GM23338 (cell line): Measurements from ENCODE around the gene ZNF277. TPM values are rescaled to one million over a fixed set of nuclear protein-coding genes. Genes with fewer than 3 reads are reported as not detected.

Experiments
- ATAC-seq: fragments of 200-7000 bp; cut with Tn5 transposase; 3 replicates; pipeline ENCODE4 v1.9.1; 2020
- DNase-seq: peaks from one replicate; pipeline ENCODE4 v3.0.0-alpha.2; 2015; ENCODE audit warnings: low spot score
- H2AFZ ChIP-seq: fragments of 200-600 bp; sonication (generic); 2 replicates; pipeline ENCODE4 v1.8.0; 2016; ENCODE audit warnings: antibody characterized with exemption, mild to moderate bottlenecking, moderate library complexity
- H3F3A ChIP-seq: fragments of 200-600 bp; sonication (generic); replicated peaks from 2 replicates; pipeline ENCODE4 v1.8.0; 2017; ENCODE audit warnings: antibody characterized with exemption, mixed run types, low read depth
- H3K27ac ChIP-seq: fragments of 200-600 bp; sonication (generic); 2 replicates; pipeline ENCODE4 v1.6.1; 2016; ENCODE audit warnings: low read depth
- H3K27me3 ChIP-seq: fragments of 200-600 bp; sonication (generic); 2 replicates; pipeline ENCODE4 v1.8.0; 2016; ENCODE audit warnings: mild to moderate bottlenecking, mixed run types, moderate library complexity; ENCODE audit not compliant: insufficient read depth
- H3K36me3 ChIP-seq: fragments of 200-600 bp; sonication (generic); 2 replicates; pipeline ENCODE4 v1.8.0; 2016; ENCODE audit warnings: mild to moderate bottlenecking; ENCODE audit not compliant: insufficient read depth
- H3K4me1 ChIP-seq: fragments of 200-600 bp; sonication (generic); 2 replicates; pipeline ENCODE4 v1.8.0; 2016; ENCODE audit warnings: mild to moderate bottlenecking, moderate library complexity; ENCODE audit not compliant: insufficient read depth
- H3K4me2 ChIP-seq: fragments of 200-600 bp; sonication (generic); 2 replicates; pipeline ENCODE4 v1.7.1; 2017; ENCODE audit warnings: mixed run types
- H3K4me3 ChIP-seq: fragments of 200-600 bp; sonication (generic); 2 replicates; pipeline ENCODE4 v1.6.1; 2016; ENCODE audit warnings: mixed run types
- H3K79me2 ChIP-seq: fragments of 200-600 bp; sonication (generic); replicated peaks from 2 replicates; pipeline ENCODE4 v1.8.0; 2017; ENCODE audit warnings: mild to moderate bottlenecking; ENCODE audit not compliant: insufficient read depth
- H3K9me2 ChIP-seq: fragments of 200-600 bp; sonication (generic); 2 replicates; pipeline ENCODE4 v1.8.0; 2017; ENCODE audit not compliant: insufficient read depth
- H4K20me1 ChIP-seq: fragments of 200-600 bp; sonication (generic); replicated peaks from 2 replicates; pipeline ENCODE4 v1.8.0; 2017; ENCODE audit warnings: mild to moderate bottlenecking; ENCODE audit not compliant: insufficient read depth
- H3K27ac Mint-ChIP-seq: 2 replicates; pipeline ENCODE4 v1.8.0; 2020; ENCODE audit warnings: inconsistent platforms, mild to moderate bottlenecking, moderate library complexity, mixed read lengths
- H3K27me3 Mint-ChIP-seq: 3 replicates; pipeline ENCODE4 v1.8.0; 2022; ENCODE audit warnings: low read depth, mild to moderate bottlenecking, moderate library complexity, mixed read lengths, inconsistent platforms; ENCODE audit not compliant: insufficient read depth, poor library complexity
- H3K36me3 Mint-ChIP-seq: 3 replicates; pipeline ENCODE4 v1.8.0; 2021; ENCODE audit warnings: low read depth, mild to moderate bottlenecking, inconsistent platforms, moderate library complexity, mixed read lengths
- H3K4me1 Mint-ChIP-seq: 3 replicates; pipeline ENCODE4 v1.8.0; 2020; ENCODE audit warnings: mild to moderate bottlenecking, inconsistent platforms, mixed read lengths
- H3K4me3 Mint-ChIP-seq: 3 replicates; pipeline ENCODE4 v1.8.0; 2021; ENCODE audit warnings: moderate library complexity, mild to moderate bottlenecking, inconsistent platforms, mixed read lengths
- H3K9me3 Mint-ChIP-seq: 3 replicates; pipeline ENCODE4 v1.8.0; 2020; ENCODE audit warnings: moderate library complexity, mild to moderate bottlenecking, inconsistent platforms, mixed read lengths
- CREB1 ChIP-seq: fragments of 250-450 bp; sonication (Bioruptor Pico); IDR thresholded peaks from 2 replicates; pipeline ENCODE4 v1.5.0; 2020; ENCODE audit warnings: low read depth, mild to moderate bottlenecking, moderate library complexity
- ETS1 ChIP-seq: IDR thresholded peaks from 2 replicates; pipeline ENCODE4 v1.6.1; 2016; ENCODE audit warnings: antibody characterized with exemption
- EZH2 ChIP-seq: fragments of 200-600 bp; sonication (generic); IDR thresholded peaks from one replicate; pipeline ENCODE4 v1.8.0; 2017; ENCODE audit warnings: antibody characterized with exemption, mild to moderate bottlenecking, low read depth; ENCODE audit not compliant: unreplicated experiment
- EZH2phosphoT487 ChIP-seq: fragments of 200-600 bp; sonication (generic); IDR thresholded peaks from one replicate; pipeline ENCODE4 v1.8.1; 2018; ENCODE audit warnings: antibody characterized with exemption; ENCODE audit not compliant: unreplicated experiment
- JUNB ChIP-seq: IDR thresholded peaks from one replicate; pipeline ENCODE4 v1.6.1; 2016; ENCODE audit warnings: antibody characterized with exemption; ENCODE audit not compliant: unreplicated experiment
- NANOG ChIP-seq: IDR thresholded peaks from 2 replicates; pipeline ENCODE4 v1.6.1; 2016; ENCODE audit warnings: antibody characterized with exemption, borderline replicate concordance
- POLR2AphosphoS5 ChIP-seq: IDR thresholded peaks from 2 replicates; pipeline ENCODE4 v1.6.1; 2016; ENCODE audit warnings: antibody characterized with exemption, low read depth
- REST ChIP-seq: IDR thresholded peaks from one replicate; pipeline ENCODE4 v1.6.1; 2018; ENCODE audit warnings: antibody characterized with exemption; ENCODE audit not compliant: unreplicated experiment
- STAT1 ChIP-seq: IDR thresholded peaks from one replicate; pipeline ENCODE4 v1.6.1; 2016; ENCODE audit warnings: antibody characterized with exemption; ENCODE audit not compliant: unreplicated experiment
- ZNF114 ChIP-seq: fragments of 250-450 bp; sonication (Bioruptor Pico); IDR thresholded peaks from 2 replicates; pipeline ENCODE4 v1.5.0; 2020; ENCODE audit warnings: mild to moderate bottlenecking, moderate library complexity
- ZNF331 ChIP-seq: fragments of 250-450 bp; sonication (Bioruptor Pico); IDR thresholded peaks from 2 replicates; pipeline ENCODE4 v1.5.0; 2020; ENCODE audit warnings: low read depth, mild to moderate bottlenecking, moderate library complexity
- ZNF462 ChIP-seq: fragments of 250-450 bp; sonication (Bioruptor Pico); IDR thresholded peaks from 2 replicates; pipeline ENCODE4 v1.5.0; 2020; ENCODE audit warnings: mild to moderate bottlenecking, moderate library complexity
- polyA plus RNA-seq: library from polyadenylated mRNA; unstranded; fragments of >200 nt; fragmentation: Nextera tagmentation; extraction: Ambion mirVana; gene quantifications from 2 replicates; pipeline ENCODE4 v1.2.1, GENCODE V29; 2016
- total RNA-seq: library from RNA; depleted of rRNA; stranded (reverse); fragments of >200 nt; shearing (Covaris generic); gene quantifications from 2 replicates; pipeline ENCODE4 v1.2.3, GENCODE V29; 2014

The ZNF277 gene
- total and polyA plus RNA-seq, 2 experiments from 2014 or later, result 25.4 to 28.9 TPM

DNA sequence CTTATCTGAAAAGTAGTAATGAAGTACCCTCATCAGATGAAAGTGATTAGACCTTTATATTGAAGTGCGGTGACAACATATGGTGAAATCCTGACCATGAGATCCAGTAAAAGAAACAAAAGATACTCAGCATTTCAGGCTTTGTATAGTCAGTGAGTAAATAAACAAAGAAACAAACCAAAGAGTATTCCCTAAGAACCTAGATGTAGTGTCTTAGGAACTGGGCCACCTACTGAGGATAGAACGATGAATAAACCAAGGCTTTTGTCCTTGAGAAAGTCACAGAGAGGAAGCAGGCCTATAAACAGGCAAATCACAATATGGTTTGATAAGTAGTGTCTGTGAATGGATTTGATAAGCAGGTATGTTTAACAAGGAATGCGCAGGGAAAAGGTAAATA lies 46.2 kb downstream of the ZNF277 start:
- Histone ChIP-seq H3K9me2 (no peaks in the 10 kb centered on the region), H3K36me3 (no peaks in the 10 kb centered on the region), H3K27me3 (peaks cover 29% of the 10 kb centered on the region), H3F3A (no peaks in the 10 kb centered on the region), H3K79me2 (peaks cover 57% of the 10 kb centered on the region), H3K4me1 (peaks cover 75% of the 10 kb centered on the region), H3K27ac (no peak overlapping the region), H3K4me3 (no peak overlapping the region), H3K4me2 (peak overlapping the region; percentile 78), H4K20me1 (no peaks in the 10 kb centered on the region), H2AFZ (no peak overlapping the region)
- H3K9me3 Mint-ChIP-seq, result no peaks in the 10 kb centered on the region
- H3K36me3 Mint-ChIP-seq, result no peaks in the 10 kb centered on the region
- H3K4me3 Mint-ChIP-seq, result no peak overlapping the region
- ATAC-seq (peak; percentile 60), DNase-seq (peak; percentile 64)
- no peak overlapping the region for H3K27ac Mint-ChIP-seq
- H3K4me1 Mint-ChIP-seq, result peaks cover 76% of the 10 kb centered on the region
- peaks cover 9% of the 10 kb centered on the region for H3K27me3 Mint-ChIP-seq
- TF ChIP-seq JUNB (no peak), ZNF114 (CRISPR knock-in tag) (no peak), NANOG (peak; percentile 26; the same call in 1 of the 2 replicates), ZNF331 (CRISPR knock-in tag) (no peak), CREB1 (no peak), EZH2phosphoT487 (no peak)

- H3F3A ChIP-seq, result no peaks in the 10 kb centered on the region
- no peaks in the 10 kb centered on the region for H4K20me1 ChIP-seq
- H3K4me2 ChIP-seq, result no peak overlapping the region
- ATAC-seq (no peak), DNase-seq (no peak)
- no peaks in the 10 kb centered on the region for H3K9me3 Mint-ChIP-seq
- H3K4me1 Mint-ChIP-seq, result peaks cover 63% of the 10 kb centered on the region
- no peak overlapping the region for H3K4me3 Mint-ChIP-seq
- H3K27me3 ChIP-seq, result peaks cover 15% of the 10 kb centered on the region
- H3K4me1 ChIP-seq, result peaks cover 61% of the 10 kb centered on the region
- no peak overlapping the region for H2AFZ ChIP-seq
- H3K36me3 ChIP-seq, result no peaks in the 10 kb centered on the region
- H3K27me3 Mint-ChIP-seq, result peaks cover 7% of the 10 kb centered on the region
- H3K4me3 ChIP-seq, result no peak overlapping the region
- no peak overlapping the region for H3K27ac Mint-ChIP-seq
- H3K36me3 Mint-ChIP-seq, result no peaks in the 10 kb centered on the region
- H3K9me2 ChIP-seq, result no peaks in the 10 kb centered on the region
- peaks cover 63% of the 10 kb centered on the region for H3K79me2 ChIP-seq
- no peak overlapping the region for H3K27ac ChIP-seq
- TF ChIP-seq NANOG (no peak), EZH2 (no peak), CREB1 (no peak), POLR2AphosphoS5 (no peak), ZNF331 (CRISPR knock-in tag) (no peak), ZNF114 (CRISPR knock-in tag) (no peak), EZH2phosphoT487 (no peak), ZNF462 (CRISPR knock-in tag) (no peak), ETS1 (no peak), STAT1 (no peak), REST (no peak)
Measured at GRCh38 chr7:112254156-112254555, 47.7 kb downstream of the ZNF277 start.
